DND-41 (cell line): ENCODE measurements around the gene TNS1.

Experiments
- ATAC-seq: fragments of 200-7000 bp; cut with Tn5 transposase; 3 replicates; pipeline ENCODE4 v1.9.1; 2021; ENCODE audit warnings: low read depth; ENCODE audit not compliant: insufficient read depth
- DNase-seq: peaks from one replicate; pipeline ENCODE4 v3.0.0-alpha.2; 2020
- H2AFZ ChIP-seq: 2 replicates; pipeline ENCODE4 v1.6.0; 2012; ENCODE audit warnings: low read depth, low read length
- H3K27ac ChIP-seq: 2 replicates; pipeline ENCODE4 v1.5.1; 2012; ENCODE audit warnings: low read length, inconsistent platforms
- H3K27me3 ChIP-seq: fragments of 200-600 bp; sonication (generic); 2 replicates; pipeline ENCODE4 v1.6.0; 2012; ENCODE audit warnings: low read length, mild to moderate bottlenecking, inconsistent platforms; ENCODE audit not compliant: insufficient read depth, poor library complexity
- H3K36me3 ChIP-seq: 2 replicates; pipeline ENCODE4 v1.5.1; 2012; ENCODE audit warnings: low read length, inconsistent platforms; ENCODE audit not compliant: insufficient read depth
- H3K4me1 ChIP-seq: 2 replicates; pipeline ENCODE4 v1.5.1; 2012; ENCODE audit warnings: mild to moderate bottlenecking, low read length; ENCODE audit not compliant: insufficient read depth
- H3K4me2 ChIP-seq: 2 replicates; pipeline ENCODE4 v1.6.0; 2012; ENCODE audit warnings: mild to moderate bottlenecking, moderate library complexity, low read length, inconsistent platforms; ENCODE audit not compliant: insufficient read depth
- H3K4me3 ChIP-seq, 2 experiments: fragments of 200-600 bp in 1 of 2; shearing (Covaris generic) in 1 of 2; 2 replicates each; pipeline ENCODE4 v1.5.1; 2012 to 2016; ENCODE audit warnings: inconsistent platforms in 2 of 2, low read length in 2 of 2, mild to moderate bottlenecking in 2 of 2, low read depth in 1 of 2, moderate library complexity in 1 of 2
- H3K79me2 ChIP-seq: 2 replicates; pipeline ENCODE4 v1.6.0; 2012; ENCODE audit warnings: low read length, inconsistent platforms; ENCODE audit not compliant: insufficient read depth
- H3K9ac ChIP-seq: 2 replicates; pipeline ENCODE4 v1.6.0; 2012; ENCODE audit warnings: low read depth, mild to moderate bottlenecking, inconsistent platforms, low read length, moderate library complexity
- H3K9me3 ChIP-seq: 2 replicates; pipeline ENCODE4 v1.5.1; 2012; ENCODE audit warnings: low read length, moderate library complexity, mild to moderate bottlenecking, inconsistent platforms; ENCODE audit not compliant: insufficient read depth, severe bottlenecking
- H4K20me1 ChIP-seq: 2 replicates; pipeline ENCODE4 v1.6.0; 2012; ENCODE audit warnings: low read length; ENCODE audit not compliant: insufficient read depth
- EZH2 ChIP-seq: IDR thresholded peaks from 3 replicates; pipeline ENCODE4 v1.6.1; 2012; ENCODE audit warnings: borderline replicate concordance, low read depth, mild to moderate bottlenecking, moderate library complexity, low read length, inconsistent platforms; ENCODE audit not compliant: severe bottlenecking
- TF ChIP-seq, protein P1 (sequence below): IDR thresholded peaks from 2 replicates; pipeline ENCODE4 v1.5.1; 2012; ENCODE audit warnings: borderline replicate concordance, low read length, moderate library complexity, mild to moderate bottlenecking; ENCODE audit not compliant: poor library complexity, severe bottlenecking; ENCODE audit errors: extremely low read depth

Gene TNS1

DNA sequence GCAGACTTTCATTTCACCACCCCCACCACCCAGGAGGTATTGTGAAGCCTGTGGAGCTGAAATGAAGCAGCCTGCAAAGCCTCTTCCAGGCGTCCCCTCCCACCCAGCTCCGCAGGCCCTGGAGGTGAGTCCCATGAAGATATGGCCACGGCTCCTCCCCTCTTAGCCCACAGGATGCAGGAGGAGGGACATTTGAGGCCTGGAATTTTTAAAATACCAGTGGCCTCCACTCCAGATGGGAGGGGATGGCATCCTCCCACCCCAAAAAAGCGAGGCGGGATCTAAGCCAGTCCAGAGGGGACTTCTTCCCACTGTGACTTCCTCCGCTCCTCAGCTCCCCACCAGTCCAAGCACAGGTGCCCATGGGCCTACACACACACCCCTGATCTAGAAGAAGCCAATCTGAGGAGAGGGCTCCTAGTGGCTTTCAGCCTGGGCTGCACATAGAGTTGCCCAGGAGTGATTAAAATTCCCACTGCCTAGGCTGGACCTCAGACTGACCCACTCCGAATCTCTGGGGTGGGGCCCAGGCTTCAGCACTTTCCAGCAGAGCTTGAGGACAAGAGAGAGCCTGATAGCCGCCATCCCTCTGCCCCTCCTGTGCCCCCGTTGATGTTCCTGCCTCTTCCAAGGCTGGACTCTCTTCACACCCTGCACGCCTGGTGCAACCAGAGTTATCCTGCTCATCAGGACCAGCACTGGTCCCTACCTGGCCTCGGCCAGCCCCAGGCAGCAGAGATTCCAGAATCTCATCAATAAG, 206.9 kb downstream of the TNS1 start:
- Histone ChIP-seq H3K9me3 (no peaks in the 10 kb centered on the region), H3K9ac (no peak overlapping the region), H3K79me2 (no peaks in the 10 kb centered on the region), H3K4me3 (no peak overlapping the region), H3K4me2 (no peak overlapping the region), H3K27ac (no peak overlapping the region), H4K20me1 (peaks cover 3% of the 10 kb centered on the region; the same call in 1 of the 2 replicates), H2AFZ (no peak overlapping the region), H3K36me3 (no peaks in the 10 kb centered on the region), H3K27me3 (peaks cover 2% of the 10 kb centered on the region), H3K4me1 (no peaks in the 10 kb centered on the region)
- DNase-seq (no peak), ATAC-seq (no peak)
- no peak for TF ChIP-seq EZH2
- TF ChIP-seq, protein P1, sequence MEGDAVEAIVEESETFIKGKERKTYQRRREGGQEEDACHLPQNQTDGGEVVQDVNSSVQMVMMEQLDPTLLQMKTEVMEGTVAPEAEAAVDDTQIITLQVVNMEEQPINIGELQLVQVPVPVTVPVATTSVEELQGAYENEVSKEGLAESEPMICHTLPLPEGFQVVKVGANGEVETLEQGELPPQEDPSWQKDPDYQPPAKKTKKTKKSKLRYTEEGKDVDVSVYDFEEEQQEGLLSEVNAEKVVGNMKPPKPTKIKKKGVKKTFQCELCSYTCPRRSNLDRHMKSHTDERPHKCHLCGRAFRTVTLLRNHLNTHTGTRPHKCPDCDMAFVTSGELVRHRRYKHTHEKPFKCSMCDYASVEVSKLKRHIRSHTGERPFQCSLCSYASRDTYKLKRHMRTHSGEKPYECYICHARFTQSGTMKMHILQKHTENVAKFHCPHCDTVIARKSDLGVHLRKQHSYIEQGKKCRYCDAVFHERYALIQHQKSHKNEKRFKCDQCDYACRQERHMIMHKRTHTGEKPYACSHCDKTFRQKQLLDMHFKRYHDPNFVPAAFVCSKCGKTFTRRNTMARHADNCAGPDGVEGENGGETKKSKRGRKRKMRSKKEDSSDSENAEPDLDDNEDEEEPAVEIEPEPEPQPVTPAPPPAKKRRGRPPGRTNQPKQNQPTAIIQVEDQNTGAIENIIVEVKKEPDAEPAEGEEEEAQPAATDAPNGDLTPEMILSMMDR, result no peak

DNA sequence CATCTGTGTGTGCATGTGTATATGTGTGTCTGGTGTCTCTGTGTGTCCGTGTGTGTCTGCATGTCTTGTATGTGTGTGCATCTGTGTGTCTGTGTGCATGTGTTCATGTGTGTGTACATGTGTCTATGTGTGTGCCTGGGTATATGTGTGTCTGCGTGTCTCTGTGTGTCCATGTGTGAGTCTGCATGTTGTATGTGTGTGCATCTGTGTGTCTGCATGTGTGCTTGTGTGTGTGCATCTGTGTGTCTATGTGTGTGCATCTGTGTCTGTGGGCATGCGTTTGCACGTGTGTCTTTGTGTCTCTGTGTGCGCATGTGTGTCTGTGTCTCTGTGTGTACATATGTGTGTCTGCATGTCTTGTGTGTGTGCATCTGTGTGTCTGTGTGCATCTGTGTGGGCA, 207.7 kb downstream of the TNS1 start:
- no peak for TF ChIP-seq EZH2
- TF ChIP-seq, protein P1, result no peak
- Histone ChIP-seq H3K9ac (no peak overlapping the region), H3K36me3 (no peaks in the 10 kb centered on the region), H2AFZ (no peak overlapping the region), H3K79me2 (no peaks in the 10 kb centered on the region), H3K9me3 (no peaks in the 10 kb centered on the region), H3K27ac (no peak overlapping the region), H3K4me3 (no peak overlapping the region), H3K27me3 (peaks cover 10% of the 10 kb centered on the region), H3K4me2 (no peak overlapping the region), H3K4me1 (no peaks in the 10 kb centered on the region), H4K20me1 (peaks cover 3% of the 10 kb centered on the region; the same call in 1 of the 2 replicates)
- ATAC-seq (no peak), DNase-seq (no peak)

DNA sequence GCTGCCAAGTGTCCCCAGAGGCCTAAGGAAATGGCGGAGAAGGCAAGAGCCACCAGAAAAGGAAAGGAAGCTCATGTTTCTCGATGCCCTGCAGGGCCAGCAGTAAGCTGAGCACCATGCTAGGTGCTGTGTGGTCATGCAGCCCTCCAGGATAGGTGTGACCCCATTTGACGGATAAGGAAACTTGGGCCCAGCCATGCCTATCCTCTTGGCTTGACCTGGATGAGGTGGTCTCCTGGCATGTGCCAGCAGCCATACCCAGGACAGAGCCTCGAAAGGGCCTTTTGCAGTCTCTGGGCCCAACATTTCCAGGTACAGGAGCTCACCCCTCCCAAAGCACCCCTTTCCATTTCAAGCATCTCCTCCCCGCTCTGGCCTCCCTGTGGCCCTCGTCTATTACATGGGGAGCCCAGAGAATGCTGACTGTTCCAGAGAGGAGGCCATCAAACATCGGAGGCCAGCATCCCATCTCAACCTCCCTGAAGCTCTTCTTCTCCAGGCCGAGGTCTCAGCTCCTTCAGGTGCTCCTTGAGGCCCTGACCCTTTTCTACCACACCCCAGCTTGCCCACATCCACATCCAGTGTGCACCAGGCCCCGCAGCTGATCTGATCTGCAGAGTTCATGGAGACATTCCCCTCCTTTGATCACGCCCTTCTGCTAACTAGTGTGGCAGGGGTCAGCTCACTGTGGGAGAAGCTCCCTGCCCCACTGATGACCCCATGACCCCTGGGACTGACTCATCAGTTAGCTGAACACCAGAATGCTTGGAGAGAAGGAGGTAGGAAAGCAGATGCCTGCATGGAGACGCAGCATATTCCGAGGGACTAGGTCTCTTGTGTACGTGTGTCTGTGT, 208.4 kb downstream of the TNS1 start:
- no peaks in the 10 kb centered on the region for H3K9me3 ChIP-seq
- DNase-seq (no peak), ATAC-seq (no peak)
- no peak overlapping the region for H3K9ac ChIP-seq
- H3K4me1 ChIP-seq, result no peaks in the 10 kb centered on the region
- peaks cover 16% of the 10 kb centered on the region for H3K27me3 ChIP-seq
- no peak overlapping the region for H3K27ac ChIP-seq
- no peak overlapping the region for H3K4me2 ChIP-seq
- H3K4me3 ChIP-seq, result no peak overlapping the region
- no peaks in the 10 kb centered on the region for H3K79me2 ChIP-seq
- TF ChIP-seq EZH2, result no peak
- TF ChIP-seq, protein P1, result no peak
- no peak overlapping the region for H2AFZ ChIP-seq
- no peaks in the 10 kb centered on the region for H3K36me3 ChIP-seq
- peaks cover 7% of the 10 kb centered on the region for H4K20me1 ChIP-seq
